Jurkat, Clone E6-1 (cell line): Measurements from ENCODE around the gene CXCL12.

Experiments used
- DNase-seq: peaks from one replicate; pipeline ENCODE4 v3.0.0-alpha.2; 2011; ENCODE audit warnings: low read depth, low spot score
- H3K4me3 ChIP-seq: 2 replicates; pipeline ENCODE4 v1.5.1; 2011; ENCODE audit warnings: mild to moderate bottlenecking, low read length, control low read depth, moderate library complexity

Gene CXCL12

DNA sequence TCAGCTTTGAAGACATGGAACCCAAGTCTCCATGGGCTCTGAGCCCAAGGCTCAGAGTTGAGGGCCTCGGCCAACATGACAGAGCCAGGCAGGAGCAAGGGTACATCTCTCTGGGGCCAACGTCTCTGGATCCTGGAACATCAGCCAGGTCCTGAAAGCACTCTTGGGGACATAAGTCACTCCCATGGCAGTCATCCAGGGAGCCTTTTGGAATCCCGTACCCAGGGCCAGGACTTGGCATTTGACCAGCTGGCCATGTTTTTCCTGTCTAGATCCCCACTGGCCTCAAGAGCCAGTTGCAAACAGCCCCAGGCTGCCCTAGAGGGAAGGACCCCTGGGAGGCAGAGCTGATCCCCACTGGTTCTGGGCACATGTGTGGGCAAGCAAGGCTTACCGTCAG is 4.3 kb upstream of the CXCL12 start:
- DNase-seq = no peak
- H3K4me3 ChIP-seq = no peak overlapping the region

DNA sequence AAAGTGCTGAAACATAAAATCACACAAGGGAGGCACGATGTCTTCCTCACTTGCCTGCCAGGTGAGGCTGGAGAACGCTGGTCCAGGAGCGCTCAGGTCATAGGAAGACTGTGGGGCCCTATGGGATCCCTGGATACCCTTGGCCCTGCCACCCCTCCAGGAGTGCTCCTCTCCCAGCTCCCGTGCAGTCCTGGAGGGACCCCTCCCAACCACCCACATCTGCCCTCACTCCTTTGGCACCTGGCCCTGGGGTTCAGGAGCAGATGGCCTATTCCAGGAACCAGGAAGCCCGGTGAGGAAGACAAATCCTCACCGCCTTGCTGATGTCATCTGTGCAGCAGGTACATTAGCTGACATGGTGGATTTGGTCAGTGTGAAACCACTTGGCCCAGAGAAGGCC is 3.7 kb upstream of the CXCL12 start:
- no peak overlapping the region for H3K4me3 ChIP-seq
- no peak for DNase-seq

- no peak overlapping the region for H3K4me3 ChIP-seq
- no peak for DNase-seq
Measured at GRCh38 chr10:44387853-44388251, 3.0 kb upstream of the CXCL12 start.

DNA sequence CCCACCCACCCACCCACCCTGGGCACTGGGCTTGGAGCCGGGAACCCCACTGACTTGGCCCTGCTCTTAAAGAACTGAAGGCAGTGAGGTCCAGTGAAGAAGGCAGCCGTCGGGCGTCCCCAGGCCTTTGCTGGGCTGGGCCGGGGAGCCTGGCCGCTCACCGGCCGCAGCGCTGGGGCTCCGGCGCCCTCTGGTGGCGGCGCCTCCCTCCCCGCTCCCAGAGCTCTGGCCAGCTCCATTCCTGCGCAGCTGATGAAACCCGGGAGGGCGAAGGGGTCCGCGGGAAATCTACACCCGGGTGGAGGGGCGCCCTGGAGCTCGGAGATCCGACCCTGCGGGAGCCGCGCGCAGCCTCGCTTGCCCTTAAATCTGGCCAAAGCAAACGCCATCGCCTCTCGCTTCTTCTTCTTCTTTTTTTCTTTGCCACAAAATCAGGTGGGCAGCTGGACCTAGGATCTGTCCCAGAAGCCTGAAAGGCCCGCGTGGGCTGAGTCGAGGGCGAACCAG is 1.7 kb upstream of the CXCL12 start:
- no peak for DNase-seq
- no peak overlapping the region for H3K4me3 ChIP-seq

DNA sequence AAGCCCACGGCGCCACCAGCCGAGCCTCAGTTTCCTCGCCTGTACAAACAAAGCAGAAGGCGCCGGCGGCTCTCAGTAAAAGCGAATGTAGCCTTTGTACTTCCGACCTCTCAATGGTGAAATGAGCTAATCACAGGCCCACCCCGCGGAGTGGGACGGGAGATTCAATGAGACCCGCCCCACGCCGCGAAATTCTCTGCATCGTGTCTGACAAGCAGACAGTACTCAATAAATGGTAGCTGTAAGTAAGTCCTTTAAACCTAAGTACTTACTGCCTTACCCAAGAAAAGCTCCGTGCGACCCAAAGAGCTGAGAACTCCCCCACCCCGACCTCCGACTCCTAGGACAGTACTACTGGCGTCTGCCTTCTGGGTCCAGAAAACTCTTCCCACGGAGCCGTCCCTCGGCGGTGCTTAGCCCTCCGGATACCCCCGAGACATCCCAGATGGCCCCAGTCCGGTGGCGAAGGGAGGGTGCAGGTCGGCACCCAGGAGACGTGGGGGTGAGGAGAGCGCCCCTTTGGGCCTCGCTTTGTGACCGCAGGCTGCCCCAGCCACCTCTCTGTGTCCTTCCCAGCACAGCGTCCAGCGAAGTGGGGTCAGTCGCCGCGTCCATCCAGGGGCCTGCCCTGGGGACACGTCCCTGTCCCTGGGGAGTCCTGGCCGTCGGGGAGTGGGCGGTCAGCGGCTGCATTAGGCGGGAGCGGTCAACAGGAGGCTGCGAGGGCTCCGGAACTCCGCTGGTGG is 972 bp upstream of the CXCL12 start:
- no peak for DNase-seq
- H3K4me3 ChIP-seq = no peak overlapping the region

DNA sequence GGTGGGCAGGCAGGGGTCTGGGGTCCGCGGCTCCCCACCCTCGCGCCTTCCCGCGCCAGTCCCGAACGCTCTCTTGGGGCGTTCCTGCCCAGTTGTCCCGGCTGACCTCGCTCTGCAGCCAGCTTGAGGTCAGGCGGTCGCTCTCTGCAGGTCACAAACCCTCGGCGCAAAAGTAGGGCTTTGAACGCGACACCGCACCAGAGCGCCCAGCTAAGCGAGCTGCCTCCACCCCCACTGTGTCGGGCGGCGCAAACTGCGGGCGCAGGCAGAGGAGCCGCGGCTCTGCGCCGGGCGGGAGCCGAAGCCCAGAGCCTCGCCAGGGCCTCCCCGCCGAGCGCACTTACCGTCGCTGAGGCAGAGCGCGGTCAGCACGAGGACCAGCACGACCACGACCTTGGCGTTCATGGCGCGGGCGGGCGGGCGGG is 284 bp downstream of the CXCL12 start:
- no peak for DNase-seq

DNA sequence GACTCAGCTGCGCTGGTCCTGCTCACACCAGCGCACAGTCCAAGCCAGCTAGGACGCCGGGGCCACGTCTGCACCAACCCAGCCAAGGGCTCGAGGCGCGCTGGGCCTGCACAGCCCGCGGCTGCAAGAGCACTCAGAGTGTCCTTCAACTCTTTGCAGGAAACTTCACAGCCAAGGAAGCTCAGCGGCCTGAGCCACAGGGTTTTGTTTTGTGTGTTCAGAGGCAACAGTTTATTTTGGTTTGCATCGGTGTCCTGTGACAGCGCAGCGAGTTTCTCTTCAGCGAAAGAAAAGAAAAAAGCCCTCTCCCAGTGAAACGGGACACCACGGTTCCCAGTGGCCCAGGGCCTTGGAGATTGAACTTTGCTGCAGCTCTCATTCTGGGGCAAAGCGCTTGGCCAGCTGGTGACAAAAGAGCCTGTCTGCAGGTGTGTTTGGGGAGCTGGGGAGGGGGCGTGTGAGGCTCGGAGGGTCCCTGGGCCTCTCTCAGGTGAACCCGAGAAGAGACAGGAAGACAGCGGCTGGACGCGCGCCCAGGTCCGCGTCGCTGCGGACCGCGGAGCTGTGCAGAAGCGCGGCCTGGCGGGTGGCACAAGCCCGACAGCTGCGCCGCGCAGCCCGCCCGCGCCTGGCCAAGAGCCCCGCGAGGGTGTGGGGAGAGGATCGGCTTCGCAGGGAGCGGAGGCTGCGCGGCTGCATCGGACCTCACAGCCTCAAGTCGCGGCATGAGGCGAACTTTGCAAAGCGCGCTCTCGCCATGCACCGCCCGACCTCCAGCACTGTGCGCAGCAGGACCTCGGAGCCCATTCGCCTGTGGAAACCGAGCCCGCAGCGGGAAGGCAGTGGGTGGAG is 922 bp downstream of the CXCL12 start:
- no peak overlapping the region for H3K4me3 ChIP-seq
- no peak for DNase-seq

More for the DNA sequence above, 284 bp downstream of the CXCL12 start:
- H3K4me3 ChIP-seq = no peak overlapping the region

DNA sequence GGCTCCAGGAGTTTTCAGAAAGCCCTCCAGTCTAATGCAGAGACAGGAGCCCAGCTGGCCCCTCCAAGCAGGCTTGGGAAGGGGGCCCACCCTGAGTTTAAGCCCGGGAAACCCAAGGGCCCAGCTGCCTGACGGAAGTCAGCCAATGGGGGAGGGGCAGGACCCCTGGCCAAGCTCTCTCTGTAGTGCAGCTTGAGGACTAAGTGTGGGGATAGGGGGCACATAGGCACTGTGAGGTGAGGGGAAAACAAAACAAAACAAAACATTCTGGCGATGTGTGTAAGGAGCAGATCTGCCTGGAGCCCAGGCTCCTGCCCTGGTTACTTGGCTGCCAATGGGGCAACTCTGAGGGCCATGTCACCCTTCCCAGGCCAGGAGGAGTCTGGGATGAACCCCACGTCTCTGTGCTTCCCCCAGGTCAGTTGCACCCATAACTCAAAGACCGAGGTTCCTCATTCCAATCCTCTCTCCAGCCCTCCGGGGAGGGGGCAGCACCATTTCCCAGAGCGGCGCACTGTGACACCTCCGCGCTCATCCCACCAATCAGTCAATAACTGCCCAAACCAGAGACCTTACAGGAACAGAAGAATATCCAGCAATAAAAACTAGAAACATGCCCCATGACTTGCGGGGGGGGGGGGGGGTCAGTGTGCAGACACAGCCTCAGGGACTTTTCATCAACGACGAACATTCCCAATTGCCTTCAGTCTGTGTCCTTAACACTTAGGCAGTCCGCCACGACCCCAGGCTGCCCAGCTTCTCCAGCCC is 1.7 kb downstream of the CXCL12 start:
- no peak overlapping the region for H3K4me3 ChIP-seq
- DNase-seq = no peak

GRCh38 chr10:44382131-44382858 is 2.6 kb downstream of the CXCL12 start:
- no peak overlapping the region for H3K4me3 ChIP-seq
- DNase-seq = no peak

DNA sequence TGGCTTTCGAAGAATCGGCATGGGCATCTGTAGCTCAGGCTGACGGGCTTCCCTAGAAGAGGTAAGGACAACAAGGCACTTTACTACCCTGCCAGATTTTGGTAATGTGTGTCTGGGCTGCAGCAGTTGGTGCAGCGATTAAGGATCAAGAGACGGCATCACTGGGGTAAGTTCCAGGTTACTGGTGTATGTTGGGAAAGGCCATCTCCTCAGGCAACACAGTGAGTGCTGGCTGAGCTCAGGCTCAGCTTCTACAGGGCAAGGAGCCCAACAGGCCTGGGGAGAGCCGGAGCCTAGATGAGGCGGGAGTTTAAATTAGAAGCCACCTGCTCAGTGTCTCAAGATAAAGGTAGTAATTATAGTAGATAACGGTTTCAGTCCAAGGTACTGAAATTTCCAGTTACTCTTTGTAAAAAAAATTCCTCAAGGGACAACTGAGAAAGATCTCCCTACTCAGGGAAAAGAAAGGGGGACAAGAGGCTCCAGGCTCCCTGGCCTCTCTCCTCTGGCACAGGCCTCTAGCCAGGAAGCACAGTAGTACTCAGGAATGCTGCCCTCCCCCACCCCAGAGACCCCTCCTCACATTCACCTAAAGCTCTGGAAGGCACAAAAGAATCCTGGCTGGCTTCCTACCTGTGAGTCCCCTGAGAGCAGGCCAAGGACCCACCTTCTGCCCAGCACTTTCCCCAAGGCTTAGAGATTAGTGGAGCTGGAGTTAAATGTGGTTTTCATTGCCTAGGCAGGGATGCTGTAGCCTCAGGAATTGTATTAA is 3.9 kb downstream of the CXCL12 start:
- no peak for DNase-seq
- H3K4me3 ChIP-seq = no peak overlapping the region

GRCh38 chr10:44379907-44380306 is 5.0 kb downstream of the CXCL12 start:
- no peak for DNase-seq
- no peak overlapping the region for H3K4me3 ChIP-seq

DNA sequence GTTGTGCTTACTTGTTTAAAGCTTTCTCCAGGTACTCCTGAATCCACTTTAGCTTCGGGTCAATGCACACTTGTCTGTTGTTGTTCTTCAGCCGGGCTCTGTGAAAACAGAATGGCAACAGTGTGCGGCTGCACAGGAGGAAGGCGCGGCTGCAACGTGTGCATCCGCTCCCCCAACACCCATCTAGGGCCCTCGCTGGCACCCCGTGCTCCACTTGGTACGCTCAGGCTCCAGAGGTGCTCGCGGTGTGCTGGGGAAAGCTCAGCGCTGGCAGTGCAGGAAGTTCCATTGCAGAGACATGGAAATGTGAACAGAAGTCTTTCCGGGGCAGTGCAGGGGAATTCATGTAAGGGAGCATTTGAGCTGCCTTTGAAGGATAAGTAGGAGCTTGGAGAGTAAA is 6.3 kb downstream of the CXCL12 start:
- no peak overlapping the region for H3K4me3 ChIP-seq
- no peak for DNase-seq

- DNase-seq = no peak
- H3K4me3 ChIP-seq = no peak overlapping the region
Measured at GRCh38 chr10:44377651-44378310, 7.1 kb downstream of the CXCL12 start.

DNA sequence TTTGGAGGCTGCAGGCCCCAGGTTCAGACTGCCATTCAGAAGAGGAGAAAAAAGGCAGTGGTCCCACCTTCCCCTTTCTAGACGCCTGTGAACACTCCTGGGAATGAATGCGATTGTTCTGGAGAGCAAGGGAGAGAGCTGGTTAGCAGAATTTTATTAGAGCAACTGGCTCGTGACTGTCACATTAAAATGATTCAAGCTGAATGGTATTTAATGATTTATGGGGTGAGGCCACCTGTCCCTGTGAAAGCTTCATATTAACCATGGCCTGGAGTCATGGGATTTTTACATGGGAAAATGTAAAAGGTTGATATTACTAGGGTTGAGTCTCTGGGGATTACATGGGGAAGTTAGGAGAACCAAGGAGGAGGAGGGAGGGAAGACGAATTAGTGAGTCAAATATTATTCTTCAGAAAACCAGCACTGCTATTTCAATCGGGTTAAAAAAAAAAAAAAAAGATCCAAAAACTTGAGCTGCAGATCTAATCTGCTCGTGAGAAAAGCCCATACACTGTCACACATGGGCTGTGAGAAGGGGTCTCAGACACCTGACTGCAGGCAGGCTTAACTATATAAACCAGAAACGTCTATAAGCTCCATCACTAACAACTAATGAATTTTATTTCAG is 8.3 kb downstream of the CXCL12 start:
- DNase-seq = no peak
- no peak overlapping the region for H3K4me3 ChIP-seq

DNA sequence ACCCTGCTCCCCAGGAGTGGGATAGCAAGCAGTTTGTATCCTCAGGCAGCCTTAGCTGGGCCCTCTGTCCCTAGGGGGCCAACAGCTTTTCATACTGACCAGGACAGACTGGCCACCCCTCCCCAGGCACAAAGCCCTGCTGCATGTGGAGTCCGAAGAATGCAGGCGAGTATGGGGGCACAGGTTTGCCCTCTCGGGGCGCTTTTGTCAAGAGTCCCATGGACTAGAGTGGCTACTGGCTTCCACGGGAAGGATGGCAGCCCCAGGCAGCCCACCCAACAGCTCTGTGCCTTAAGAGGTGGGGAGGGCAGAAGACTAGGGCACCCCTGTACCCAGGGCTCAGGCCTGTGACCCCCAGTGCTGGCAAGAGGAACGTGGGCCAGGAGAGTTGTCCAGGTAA is 10.7 kb downstream of the CXCL12 start:
- no peak overlapping the region for H3K4me3 ChIP-seq
- DNase-seq = no peak

DNA sequence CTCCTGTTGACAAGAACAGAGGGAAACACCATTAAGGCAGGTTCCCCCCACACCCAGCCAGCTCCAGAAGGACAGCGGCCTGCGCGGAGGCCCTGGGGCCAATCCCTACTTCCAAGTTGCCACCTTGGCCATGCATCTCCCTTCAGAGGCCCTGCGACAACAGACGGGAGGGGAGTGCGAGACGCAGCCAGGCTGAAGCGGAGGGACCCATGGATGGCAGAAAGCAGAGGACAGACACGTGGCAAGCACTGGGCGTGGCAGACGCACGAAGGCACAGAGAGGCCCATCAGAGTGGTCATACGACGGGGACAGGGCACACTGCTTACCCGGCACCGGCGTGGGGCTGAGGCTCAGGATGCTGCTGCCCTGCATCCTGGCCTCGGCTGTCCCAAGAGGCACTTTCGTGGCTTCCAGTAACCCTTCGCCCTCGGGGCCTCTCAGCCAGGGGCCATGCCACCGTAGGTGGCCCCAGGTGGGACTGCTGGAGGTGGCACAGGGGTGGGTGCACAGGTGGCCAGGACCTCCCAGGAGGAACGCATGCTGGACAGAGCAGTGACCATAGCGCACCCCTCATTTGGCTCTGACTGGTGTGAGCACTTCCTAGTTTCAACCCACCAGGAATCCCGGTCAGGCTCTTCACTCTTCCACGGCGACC is 11.4 kb downstream of the CXCL12 start:
- H3K4me3 ChIP-seq = no peak overlapping the region

DNA sequence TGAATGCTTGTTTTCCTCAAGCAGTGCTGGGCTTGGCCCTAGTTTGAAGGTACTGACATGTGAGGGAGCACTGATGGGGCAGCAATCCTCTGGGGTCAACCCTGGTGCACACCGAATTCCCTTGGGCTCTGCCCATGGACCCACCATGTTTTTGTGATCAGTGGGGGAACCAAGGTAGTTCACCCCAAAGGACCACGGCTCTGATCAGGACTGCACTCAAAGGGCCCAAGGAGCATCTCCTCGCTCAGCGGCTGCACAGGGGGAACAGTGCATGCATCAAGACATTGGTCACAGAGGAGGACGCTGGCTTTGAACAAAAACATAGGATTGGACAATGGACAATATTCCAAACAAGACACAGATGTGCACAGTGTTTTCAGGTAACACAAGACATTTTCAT is 12.7 kb downstream of the CXCL12 start:
- no peak overlapping the region for H3K4me3 ChIP-seq
- DNase-seq = no peak

More for the DNA sequence above, 11.4 kb downstream of the CXCL12 start:
- DNase-seq = no peak
